Liver (tissue), 9 donors: ENCODE measurements around the gene DNAJA2. TPM values are rescaled to one million over a fixed set of nuclear protein-coding genes. Genes with fewer than 3 reads are reported as not detected.
A peak's percentile ranks its signal among the peaks of the same experiment; 100 is the strongest.

Experiments
- DNase-seq: peaks from one replicate; pipeline ENCODE4 v3.0.0-alpha.2; 2017; ENCODE audit warnings: low spot score
- H3K27ac ChIP-seq, 2 donors: one replicate each; pipeline ENCODE4 v1.7.0; 2013; ENCODE audit warnings: inconsistent platforms in 2 of 2, low read length in 2 of 2, control low read depth in 1 of 2, low read depth in 1 of 2, mild to moderate bottlenecking in 1 of 2
- H3K27me3 ChIP-seq, 4 donors: one replicate each; pipeline versions ENCODE4 v1.6.1 to v1.7.0; 2013; ENCODE audit warnings: low read length in 3 of 4, inconsistent platforms in 1 of 4, mild to moderate bottlenecking in 1 of 4, moderate library complexity in 1 of 4; ENCODE audit not compliant: control insufficient read depth in 4 of 4, insufficient read depth in 4 of 4
- H3K36me3 ChIP-seq, 4 donors: one replicate each; pipeline versions ENCODE4 v1.6.1 to v1.7.0; 2013; ENCODE audit warnings: low read length in 3 of 4, mild to moderate bottlenecking in 3 of 4, low read depth in 1 of 4, moderate library complexity in 1 of 4; ENCODE audit not compliant: control insufficient read depth in 4 of 4, insufficient read depth in 3 of 4
- H3K4me1 ChIP-seq, 4 donors: one replicate each; pipeline versions ENCODE4 v1.6.1 to v1.7.0; 2013; ENCODE audit warnings: low read length in 3 of 4, mild to moderate bottlenecking in 3 of 4, moderate library complexity in 1 of 4; ENCODE audit not compliant: control insufficient read depth in 4 of 4, insufficient read depth in 4 of 4
- H3K4me3 ChIP-seq, 3 donors: one replicate each; pipeline versions ENCODE4 v1.6.1 to v1.7.0; 2013; ENCODE audit warnings: low read length in 3 of 3, control low read depth in 1 of 3, low read depth in 1 of 3, mild to moderate bottlenecking in 1 of 3
- H3K9ac ChIP-seq, 2 donors: one replicate each; pipeline ENCODE4 v1.7.0; 2013; ENCODE audit warnings: low read length in 2 of 2, mild to moderate bottlenecking in 2 of 2, moderate library complexity in 2 of 2, control low read depth in 1 of 2, low read depth in 1 of 2
- H3K9me3 ChIP-seq, 4 donors: one replicate each; pipeline versions ENCODE4 v1.6.1 to v1.7.0; 2013; ENCODE audit warnings: low read length in 3 of 4; ENCODE audit not compliant: control insufficient read depth in 4 of 4
- CTCF ChIP-seq: fragments of 150-350 bp; IDR thresholded peaks from 2 replicates; pipeline ENCODE4 v1.5.1; 2017; ENCODE audit warnings: improper control_type of control experiment, low read depth, low read length; ENCODE audit not compliant: missing input control
- EGR1 ChIP-seq, 2 donors: IDR thresholded peaks; 2 replicates each; pipeline ENCODE4 v1.6.1; 2016 to 2018; ENCODE audit warnings: antibody characterized with exemption in 2 of 2, low read depth in 2 of 2
- FOXA1 ChIP-seq: IDR thresholded peaks from 2 replicates; pipeline ENCODE4 v1.6.1; 2016; ENCODE audit warnings: antibody characterized with exemption
- FOXA2 ChIP-seq: IDR thresholded peaks from 2 replicates; pipeline ENCODE4 v1.6.1; 2016; ENCODE audit warnings: antibody characterized with exemption
- GABPA ChIP-seq, 2 donors: IDR thresholded peaks in 1 of 2; conservative IDR thresholded peaks in 1 of 2; 2 replicates each; pipeline ENCODE4 v1.6.1; 2016; ENCODE audit warnings: antibody characterized with exemption in 2 of 2, mild to moderate bottlenecking in 1 of 2, moderate library complexity in 1 of 2
- HNF4G ChIP-seq: IDR thresholded peaks from 2 replicates; pipeline ENCODE4 v1.6.1; 2016; ENCODE audit warnings: antibody characterized with exemption
- JUND ChIP-seq, 2 donors: IDR thresholded peaks; 2 replicates each; pipeline ENCODE4 v1.6.1; 2016; ENCODE audit warnings: antibody characterized with exemption in 2 of 2
- MAX ChIP-seq: IDR thresholded peaks from 2 replicates; pipeline ENCODE4 v1.6.1; 2016; ENCODE audit warnings: antibody characterized with exemption
- NR2F2 ChIP-seq: IDR thresholded peaks from 2 replicates; pipeline ENCODE4 v1.6.1; 2016; ENCODE audit warnings: antibody characterized with exemption
- RAD21 ChIP-seq, 2 donors: IDR thresholded peaks; 2 replicates each; pipeline ENCODE4 v1.6.1; 2016; ENCODE audit warnings: antibody characterized with exemption in 2 of 2, mild to moderate bottlenecking in 2 of 2
- RXRA ChIP-seq, 2 donors: IDR thresholded peaks; 2 replicates each; pipeline ENCODE4 v1.6.1; 2017 to 2018; ENCODE audit warnings: antibody characterized with exemption in 2 of 2, mild to moderate bottlenecking in 1 of 2
- SP1 ChIP-seq: IDR thresholded peaks from 2 replicates; pipeline ENCODE4 v1.6.1; 2018; ENCODE audit warnings: antibody characterized with exemption, mild to moderate bottlenecking
- TAF1 ChIP-seq: conservative IDR thresholded peaks from 2 replicates; pipeline ENCODE4 v1.6.1; 2016; ENCODE audit warnings: antibody characterized with exemption, mild to moderate bottlenecking
- YY1 ChIP-seq: IDR thresholded peaks from 2 replicates; pipeline ENCODE4 v1.6.1; 2016; ENCODE audit warnings: antibody characterized with exemption, mild to moderate bottlenecking
- WGBS: extraction: QIAGEN DNeasy Blood & Tissue Kit; methylation state at CpG from one replicate; pipeline ENCODE4 v1.1.7; 2013; 5-methylcytosine and 5-hydroxymethylcytosine counted together
- polyA plus RNA-seq, 2 donors: library from polyadenylated mRNA; stranded (reverse) in 1 of 2; unstranded in 1 of 2; fragments of 200-250 nt in 1 of 2; fragments of >200 nt in 1 of 2; fragmentation: Nextera tagmentation in 1 of 2; extraction: Ambion mirVana in 1 of 2; gene quantifications; one replicate each; pipeline versions ENCODE4 v1.2.1 to v1.2.3, GENCODE V29; 2013 to 2015
- total RNA-seq, 2 donors: library from RNA; depleted of rRNA; stranded (reverse); fragments of >200 nt; gene quantifications; one replicate each; pipeline ENCODE4 v1.2.3, GENCODE V29; 2014
- TF ChIP-seq, protein P1 (sequence below): IDR thresholded peaks from 2 replicates; pipeline ENCODE4 v1.6.1; 2016; ENCODE audit warnings: antibody characterized with exemption, mild to moderate bottlenecking
- TF ChIP-seq, protein P2 (sequence below): IDR thresholded peaks from 2 replicates; pipeline ENCODE4 v1.6.1; 2016; ENCODE audit warnings: antibody characterized with exemption
- TF ChIP-seq, protein P3 (sequence below): IDR thresholded peaks from 2 replicates; pipeline ENCODE4 v1.6.1; 2016; ENCODE audit warnings: antibody characterized with exemption
- donor health status: healthy.
- donor health status: healthy.
- donor health status: healthy.
- donor health status: healthy.
- donor health status: healthy.

DNAJA2 gene
- total and polyA plus RNA-seq, 4 donors: 22.7 to 32.8 (median 25.5) TPM

- H3K9ac ChIP-seq: no peak overlapping the region
- H3K27ac ChIP-seq: peak overlapping the region in 1 of 2 donors; percentile 12
- H3K36me3 ChIP-seq: no peaks in the 10 kb centered on the region
- no peak for TF ChIP-seq JUND (IDR thresholded peaks at IDR 0.05)
- no peak for TF ChIP-seq TAF1
- TF ChIP-seq, protein P1, sequence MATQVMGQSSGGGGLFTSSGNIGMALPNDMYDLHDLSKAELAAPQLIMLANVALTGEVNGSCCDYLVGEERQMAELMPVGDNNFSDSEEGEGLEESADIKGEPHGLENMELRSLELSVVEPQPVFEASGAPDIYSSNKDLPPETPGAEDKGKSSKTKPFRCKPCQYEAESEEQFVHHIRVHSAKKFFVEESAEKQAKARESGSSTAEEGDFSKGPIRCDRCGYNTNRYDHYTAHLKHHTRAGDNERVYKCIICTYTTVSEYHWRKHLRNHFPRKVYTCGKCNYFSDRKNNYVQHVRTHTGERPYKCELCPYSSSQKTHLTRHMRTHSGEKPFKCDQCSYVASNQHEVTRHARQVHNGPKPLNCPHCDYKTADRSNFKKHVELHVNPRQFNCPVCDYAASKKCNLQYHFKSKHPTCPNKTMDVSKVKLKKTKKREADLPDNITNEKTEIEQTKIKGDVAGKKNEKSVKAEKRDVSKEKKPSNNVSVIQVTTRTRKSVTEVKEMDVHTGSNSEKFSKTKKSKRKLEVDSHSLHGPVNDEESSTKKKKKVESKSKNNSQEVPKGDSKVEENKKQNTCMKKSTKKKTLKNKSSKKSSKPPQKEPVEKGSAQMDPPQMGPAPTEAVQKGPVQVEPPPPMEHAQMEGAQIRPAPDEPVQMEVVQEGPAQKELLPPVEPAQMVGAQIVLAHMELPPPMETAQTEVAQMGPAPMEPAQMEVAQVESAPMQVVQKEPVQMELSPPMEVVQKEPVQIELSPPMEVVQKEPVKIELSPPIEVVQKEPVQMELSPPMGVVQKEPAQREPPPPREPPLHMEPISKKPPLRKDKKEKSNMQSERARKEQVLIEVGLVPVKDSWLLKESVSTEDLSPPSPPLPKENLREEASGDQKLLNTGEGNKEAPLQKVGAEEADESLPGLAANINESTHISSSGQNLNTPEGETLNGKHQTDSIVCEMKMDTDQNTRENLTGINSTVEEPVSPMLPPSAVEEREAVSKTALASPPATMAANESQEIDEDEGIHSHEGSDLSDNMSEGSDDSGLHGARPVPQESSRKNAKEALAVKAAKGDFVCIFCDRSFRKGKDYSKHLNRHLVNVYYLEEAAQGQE: no peak
- no peak for TF ChIP-seq MAX
- no peak for TF ChIP-seq FOXA1
- TF ChIP-seq FOXA2: no peak
- no peak for TF ChIP-seq NR2F2
- TF ChIP-seq SP1: no peak
- TF ChIP-seq RXRA (IDR thresholded peaks at IDR 0.05): no peak
- TF ChIP-seq, protein P2, sequence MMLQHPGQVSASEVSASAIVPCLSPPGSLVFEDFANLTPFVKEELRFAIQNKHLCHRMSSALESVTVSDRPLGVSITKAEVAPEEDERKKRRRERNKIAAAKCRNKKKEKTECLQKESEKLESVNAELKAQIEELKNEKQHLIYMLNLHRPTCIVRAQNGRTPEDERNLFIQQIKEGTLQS: no peak
- TF ChIP-seq CTCF: no peak
- no peak for TF ChIP-seq HNF4G
- no peak for TF ChIP-seq RAD21 (IDR thresholded peaks at IDR 0.05)
- TF ChIP-seq YY1: no peak
- no peak for TF ChIP-seq GABPA (IDR thresholded peaks at IDR 0.05 in 1 of 2, conservative IDR thresholded peaks at IDR 0.05 in 1 of 2)
- no peak for TF ChIP-seq EGR1 (IDR thresholded peaks at IDR 0.05; ENCODE audit: low read depth in 2 of 2)
- TF ChIP-seq, protein P3, sequence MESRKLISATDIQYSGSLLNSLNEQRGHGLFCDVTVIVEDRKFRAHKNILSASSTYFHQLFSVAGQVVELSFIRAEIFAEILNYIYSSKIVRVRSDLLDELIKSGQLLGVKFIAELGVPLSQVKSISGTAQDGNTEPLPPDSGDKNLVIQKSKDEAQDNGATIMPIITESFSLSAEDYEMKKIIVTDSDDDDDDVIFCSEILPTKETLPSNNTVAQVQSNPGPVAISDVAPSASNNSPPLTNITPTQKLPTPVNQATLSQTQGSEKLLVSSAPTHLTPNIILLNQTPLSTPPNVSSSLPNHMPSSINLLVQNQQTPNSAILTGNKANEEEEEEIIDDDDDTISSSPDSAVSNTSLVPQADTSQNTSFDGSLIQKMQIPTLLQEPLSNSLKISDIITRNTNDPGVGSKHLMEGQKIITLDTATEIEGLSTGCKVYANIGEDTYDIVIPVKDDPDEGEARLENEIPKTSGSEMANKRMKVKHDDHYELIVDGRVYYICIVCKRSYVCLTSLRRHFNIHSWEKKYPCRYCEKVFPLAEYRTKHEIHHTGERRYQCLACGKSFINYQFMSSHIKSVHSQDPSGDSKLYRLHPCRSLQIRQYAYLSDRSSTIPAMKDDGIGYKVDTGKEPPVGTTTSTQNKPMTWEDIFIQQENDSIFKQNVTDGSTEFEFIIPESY: no peak
- peaks cover 0 to 17% (median 11%) of the 10 kb centered on the region in 4 donors for H3K4me1 ChIP-seq
- no peak for DNase-seq
- H3K27me3 ChIP-seq: no peaks in the 10 kb centered on the region
- no peak overlapping the region for H3K4me3 ChIP-seq
- WGBS: 67% methylated on average over 7 of the region's 7 CpGs
- H3K9me3 ChIP-seq: no peaks in the 10 kb centered on the region
Observed at GRCh38 chr16:46949241-46949892, 24.1 kb downstream of the DNAJA2 start.
